Hematopoietic multipotent progenitor cell treated with erythropoietin and hydrocortisone succinate and interleukin-3 and kit ligand, for 4 days (in vitro differentiated cells): ENCODE data around the gene UTP4.

Experiments
- DNase-seq: peaks from one replicate; pipeline ENCODE4 v3.0.0-alpha.2; 2015

UTP4 gene

GRCh38 chr16:69180011-69180338 is 47.5 kb downstream of the UTP4 start:
- no peak for DNase-seq

- DNase-seq, result no peak
Observed at GRCh38 chr16:69182730-69183416, 50.4 kb downstream of the UTP4 start.

DNA sequence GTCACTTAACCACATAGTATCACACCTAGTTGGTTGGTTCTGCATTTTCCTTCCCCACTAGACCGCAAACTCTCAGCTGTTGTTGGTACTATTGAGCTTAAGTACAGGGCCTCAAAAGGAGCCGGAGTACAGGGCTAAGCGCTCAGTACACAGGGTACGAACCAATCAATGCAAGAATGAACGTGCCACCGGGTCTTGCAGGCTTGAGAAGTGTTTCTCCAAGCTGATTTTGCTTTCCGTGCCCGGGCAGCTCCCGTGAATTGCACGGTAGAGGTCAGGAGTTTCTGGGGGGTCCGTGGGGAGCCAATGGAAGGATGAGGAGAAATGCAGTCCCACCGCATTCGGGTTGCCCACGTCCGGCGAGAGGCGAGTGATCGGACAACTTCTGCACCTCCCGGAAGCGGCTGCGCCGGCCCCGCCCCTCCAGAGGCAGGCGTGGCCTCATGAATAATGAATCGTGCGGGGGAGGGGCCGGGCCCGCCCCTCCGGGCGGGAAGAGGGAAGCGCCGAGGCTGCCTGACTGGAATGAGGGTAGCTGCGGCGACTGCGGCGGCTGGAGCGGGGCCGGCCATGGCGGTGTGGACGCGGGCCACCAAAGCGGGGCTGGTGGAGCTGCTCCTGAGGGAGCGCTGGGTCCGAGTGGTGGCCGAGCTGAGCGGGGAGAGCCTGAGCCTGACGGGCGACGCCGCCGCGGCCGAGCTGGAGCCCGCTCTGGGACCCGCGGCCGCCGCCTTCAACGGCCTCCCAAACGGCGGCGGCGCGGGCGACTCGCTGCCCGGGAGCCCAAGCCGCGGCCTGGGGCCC is 54.4 kb downstream of the UTP4 start, which contains the start of gene SNTB2:
SNTB2 (plus strand) TSS at position 523 of the 804 bp plus-strand sequence; CDS start at position 526, 3 bp downstream.
- peak; percentile 95 for DNase-seq

DNA sequence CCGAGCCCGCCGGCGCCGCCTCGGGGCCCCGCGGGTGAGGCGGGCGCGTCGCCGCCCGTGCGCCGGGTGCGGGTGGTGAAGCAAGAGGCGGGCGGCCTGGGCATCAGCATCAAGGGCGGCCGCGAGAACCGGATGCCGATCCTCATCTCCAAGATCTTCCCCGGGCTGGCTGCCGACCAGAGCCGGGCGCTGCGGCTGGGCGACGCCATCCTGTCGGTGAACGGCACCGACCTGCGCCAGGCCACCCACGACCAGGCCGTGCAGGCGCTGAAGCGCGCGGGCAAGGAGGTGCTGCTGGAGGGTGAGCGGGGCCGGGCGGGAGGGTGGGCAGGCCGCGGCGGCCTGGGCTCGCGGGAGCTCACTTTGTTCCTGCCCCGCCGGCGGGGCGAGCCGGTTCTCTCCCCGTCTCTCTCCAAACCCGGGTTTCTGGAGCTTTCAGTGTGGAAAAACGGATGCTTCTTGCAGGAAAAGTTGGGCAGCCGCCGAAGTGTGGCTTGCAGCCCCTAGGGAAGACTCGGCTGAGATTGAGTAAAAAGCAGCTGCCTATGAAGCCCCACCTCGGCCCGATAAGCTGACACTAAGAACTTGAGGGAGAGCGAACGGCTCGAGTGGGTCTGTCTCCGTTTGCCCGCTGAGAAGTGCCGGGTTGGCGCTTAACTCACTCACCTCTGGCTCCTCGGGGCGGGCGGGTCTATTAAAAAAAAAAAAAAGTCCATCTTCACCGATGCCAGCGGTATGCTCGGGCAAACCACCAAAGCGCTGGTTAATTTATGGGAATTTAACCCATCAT is 55.2 kb downstream of the UTP4 start:
- peak; percentile 51 for DNase-seq

DNA sequence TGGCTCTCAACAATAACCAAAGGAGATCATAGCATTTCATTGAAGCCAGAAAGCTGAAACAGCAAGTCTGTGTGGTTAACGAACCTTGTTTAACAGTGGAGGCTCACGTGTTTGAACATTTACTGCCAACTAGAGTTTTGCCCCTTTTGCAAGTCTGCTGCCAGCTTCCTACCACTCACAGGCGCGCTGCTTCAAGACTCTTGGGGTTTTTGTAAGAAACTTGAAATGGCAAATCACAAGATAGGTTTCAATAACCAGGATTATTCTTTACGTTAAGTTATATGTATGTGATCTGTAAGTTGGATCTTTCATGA is 55.7 kb downstream of the UTP4 start:
- peak; percentile 71 for DNase-seq

DNA sequence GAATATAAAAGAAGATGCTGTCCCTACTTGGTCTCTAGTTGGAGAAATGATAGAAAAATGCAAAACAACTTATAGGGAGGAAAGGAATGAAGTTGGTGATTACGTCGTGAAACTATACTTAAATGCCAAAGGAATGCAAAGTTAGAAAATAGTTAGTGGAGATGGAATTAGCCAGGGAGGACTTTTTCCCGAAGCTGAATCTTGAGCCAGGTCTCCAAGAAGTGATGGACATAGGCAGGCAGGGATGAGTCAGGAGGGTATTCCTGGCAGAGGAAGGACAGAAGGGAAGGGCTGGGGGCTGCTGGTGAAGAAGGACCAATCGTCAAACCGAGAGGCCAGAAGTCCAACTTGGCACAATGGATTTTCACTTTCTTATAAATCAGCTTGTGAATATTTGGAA is 56.3 kb downstream of the UTP4 start:
- no peak for DNase-seq

GRCh38 chr16:69190046-69190588 is 57.7 kb downstream of the UTP4 start:
- DNase-seq, result no peak

GRCh38 chr16:69190598-69190997 is 58.1 kb downstream of the UTP4 start:
- peak; percentile 76 for DNase-seq

DNA sequence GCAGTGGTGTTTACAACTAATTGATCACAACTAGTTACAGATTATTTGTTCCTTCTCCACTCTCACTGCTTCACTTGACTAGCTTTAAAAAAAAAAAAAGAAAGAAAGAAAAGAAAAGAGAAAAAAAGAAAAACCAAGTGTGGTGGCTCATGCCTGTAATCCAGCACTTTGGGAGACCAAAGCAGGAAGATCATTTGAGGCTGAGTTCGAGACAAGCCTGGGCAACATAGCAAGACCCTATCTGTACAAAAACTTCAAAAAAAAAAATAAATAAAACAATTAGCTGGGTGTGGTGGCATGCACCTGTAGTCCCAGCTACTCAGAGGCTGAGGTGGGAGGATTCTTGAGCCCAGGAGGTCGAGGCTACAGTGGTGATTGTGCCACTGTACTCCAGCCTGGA is 58.7 kb downstream of the UTP4 start:
- no peak for DNase-seq

DNA sequence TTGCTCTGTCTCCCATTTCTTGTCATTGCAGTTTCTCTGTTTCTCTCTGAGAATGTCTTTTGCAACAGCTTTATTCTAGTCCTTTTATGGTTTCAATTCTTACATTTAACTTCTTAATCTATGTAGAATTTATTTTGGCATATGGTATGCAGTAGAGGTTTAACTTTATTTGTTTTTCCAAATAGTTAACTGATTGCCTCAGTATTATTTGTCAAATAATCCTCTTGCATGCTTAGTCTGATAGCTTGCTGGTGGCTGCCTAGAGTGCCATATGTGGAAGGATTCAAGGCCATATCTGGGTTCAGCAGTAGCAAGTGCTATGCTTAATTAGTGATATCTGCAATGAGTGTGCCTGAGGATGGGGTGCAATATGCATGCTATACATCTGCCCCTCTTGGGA is 61.4 kb downstream of the UTP4 start:
- no peak for DNase-seq

DNA sequence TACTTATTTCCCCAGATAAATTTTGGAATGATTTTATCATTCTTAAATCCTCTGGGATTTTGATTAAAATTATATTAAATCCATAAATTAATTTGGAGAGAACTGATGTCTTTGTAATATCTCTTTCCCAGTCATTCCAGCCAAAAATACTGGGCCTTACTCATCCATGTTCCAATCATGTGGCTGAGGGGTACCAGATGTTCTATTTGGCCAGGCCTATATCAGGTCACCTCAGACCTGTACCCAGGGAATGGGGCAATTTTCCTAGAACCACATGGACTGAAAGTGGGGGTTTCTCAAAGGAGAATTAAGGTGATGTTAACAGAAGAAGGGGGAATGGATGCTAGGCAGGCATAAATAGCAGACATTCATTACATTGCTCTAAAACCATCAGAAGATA is 62.0 kb downstream of the UTP4 start:
- DNase-seq, result no peak

DNA sequence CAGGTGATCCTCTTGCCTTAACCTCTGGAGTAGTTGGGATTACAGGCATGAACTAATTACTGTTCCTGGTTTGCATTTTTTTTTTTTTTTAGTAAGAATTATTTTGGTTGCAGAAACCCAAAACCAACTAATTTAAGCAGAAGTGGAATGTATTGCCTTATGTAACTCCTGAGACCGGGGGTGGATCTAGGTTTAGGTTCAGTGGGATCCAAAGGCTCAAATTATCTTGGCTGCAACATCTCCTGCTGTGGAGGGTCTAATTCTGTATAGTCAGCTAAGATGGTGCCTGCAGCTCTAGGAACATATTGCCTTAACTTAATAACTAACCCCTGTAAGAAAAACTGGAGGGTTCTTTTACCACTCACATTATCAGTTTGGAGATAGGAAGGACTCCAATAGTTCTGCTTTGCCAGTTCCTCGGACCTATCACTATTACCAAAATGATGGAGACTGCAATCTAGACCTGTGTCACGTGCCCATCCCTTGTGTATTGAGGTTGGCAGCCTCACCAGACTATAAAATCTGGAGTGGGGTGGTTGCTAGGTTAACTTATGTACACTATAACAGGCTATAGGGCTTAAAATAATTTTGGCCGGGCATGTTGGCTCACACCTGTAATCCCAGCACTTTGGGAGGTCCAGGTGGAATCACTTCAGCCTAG is 63.0 kb downstream of the UTP4 start:
- no peak for DNase-seq

DNA sequence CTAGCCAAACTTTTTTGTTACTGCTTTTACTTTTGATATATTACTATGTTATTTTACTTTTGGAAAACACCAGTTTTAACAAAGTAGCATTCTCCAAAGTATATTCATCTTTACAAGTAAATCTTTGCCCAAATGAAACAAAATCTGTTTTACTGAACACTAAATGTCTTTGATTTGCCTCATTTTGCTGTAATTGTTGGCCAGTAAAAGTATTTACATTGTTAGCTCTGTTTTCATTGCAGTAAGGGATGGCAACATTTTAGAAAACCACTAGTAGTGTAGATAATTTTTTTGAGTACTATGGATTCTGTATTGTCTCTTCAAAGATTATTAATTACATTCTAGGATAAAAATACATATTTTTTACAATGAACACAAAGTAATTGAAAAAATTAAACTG is 65.1 kb downstream of the UTP4 start:
- DNase-seq, result no peak

GRCh38 chr16:69199382-69199781 is 66.9 kb downstream of the UTP4 start:
- no peak for DNase-seq

DNA sequence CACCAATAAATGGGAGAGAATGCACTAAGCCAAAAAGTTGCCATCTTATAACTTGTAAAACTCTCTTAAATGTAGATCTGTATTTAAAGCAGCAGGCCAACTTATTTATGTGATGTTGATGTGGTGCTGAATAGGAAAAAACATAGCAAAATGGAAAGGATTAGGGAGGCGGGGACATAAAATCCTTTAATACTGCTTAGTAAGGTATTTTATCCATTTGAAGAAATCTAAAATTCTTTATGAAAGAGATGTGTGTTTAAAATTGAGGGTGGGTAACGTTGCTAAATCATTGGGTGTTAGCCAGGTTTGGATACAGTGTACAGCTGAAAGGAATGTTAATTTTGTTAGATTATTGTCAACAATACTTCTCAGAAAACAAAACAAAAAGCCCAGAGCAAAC is 68.8 kb downstream of the UTP4 start:
- no peak for DNase-seq

DNA sequence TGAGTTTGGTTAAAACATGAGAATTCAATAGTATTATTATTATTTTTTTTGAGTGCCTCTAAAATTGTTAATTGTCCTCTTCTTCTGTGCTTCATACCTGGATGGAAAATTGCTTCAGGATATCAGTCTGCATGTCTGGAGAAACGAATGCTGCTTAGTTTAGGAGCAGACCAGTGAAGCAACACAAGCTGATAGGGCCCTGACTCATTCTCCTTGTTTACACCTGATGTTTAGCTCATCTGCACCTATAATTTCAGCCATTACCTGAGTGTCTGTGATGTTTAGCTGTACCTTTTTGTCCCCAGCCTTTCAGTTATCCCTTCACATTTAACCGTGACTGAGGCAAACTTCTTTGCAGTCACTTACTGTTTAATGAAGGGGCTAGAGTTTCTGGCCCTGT is 69.3 kb downstream of the UTP4 start:
- DNase-seq, result no peak

GRCh38 chr16:69204172-69204571 is 71.7 kb downstream of the UTP4 start:
- peak; percentile 18 for DNase-seq

DNA sequence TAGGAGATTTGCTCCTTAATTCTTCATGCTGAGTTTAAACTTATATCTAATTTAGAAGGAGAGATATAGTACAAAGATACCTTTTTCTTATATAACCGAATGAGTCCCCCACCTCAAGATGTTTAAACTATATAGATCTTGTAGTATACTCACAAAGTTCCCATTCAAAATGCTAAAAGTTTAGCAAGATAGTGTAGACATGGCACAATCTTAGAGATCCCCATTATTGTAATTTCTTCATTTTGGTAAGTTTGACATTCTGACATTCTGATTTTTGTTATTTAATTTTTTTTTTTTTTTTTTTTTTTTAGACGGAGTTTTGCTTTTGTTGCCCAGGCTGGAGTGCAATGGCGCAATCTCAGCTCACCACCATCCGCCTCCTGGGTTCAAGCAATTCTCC is 77.3 kb downstream of the UTP4 start:
- no peak for DNase-seq

GRCh38 chr16:69217433-69217832 is 85.0 kb downstream of the UTP4 start:
- DNase-seq, result peak; percentile 53
